Ishikawa (cell line): ENCODE data around the gene MKKS.

ENCODE experiments used
- EP300 ChIP-seq: IDR thresholded peaks from 2 replicates; pipeline ENCODE4 v1.6.1; 2012; ENCODE audit warnings: borderline replicate concordance
- RAD21 ChIP-seq: IDR thresholded peaks from 2 replicates; pipeline ENCODE4 v1.6.1; 2012; ENCODE audit warnings: low read depth
- TCF12 ChIP-seq: IDR thresholded peaks from 2 replicates; pipeline ENCODE4 v1.6.1; 2012; ENCODE audit warnings: low read depth
- TF ChIP-seq, protein P1 (sequence below): IDR thresholded peaks from 2 replicates; pipeline ENCODE4 v1.6.1; 2012
- TF ChIP-seq, protein P2 (sequence below): IDR thresholded peaks from 2 replicates; pipeline ENCODE4 v1.6.1; 2012; ENCODE audit warnings: low read depth, mild to moderate bottlenecking

DNA sequence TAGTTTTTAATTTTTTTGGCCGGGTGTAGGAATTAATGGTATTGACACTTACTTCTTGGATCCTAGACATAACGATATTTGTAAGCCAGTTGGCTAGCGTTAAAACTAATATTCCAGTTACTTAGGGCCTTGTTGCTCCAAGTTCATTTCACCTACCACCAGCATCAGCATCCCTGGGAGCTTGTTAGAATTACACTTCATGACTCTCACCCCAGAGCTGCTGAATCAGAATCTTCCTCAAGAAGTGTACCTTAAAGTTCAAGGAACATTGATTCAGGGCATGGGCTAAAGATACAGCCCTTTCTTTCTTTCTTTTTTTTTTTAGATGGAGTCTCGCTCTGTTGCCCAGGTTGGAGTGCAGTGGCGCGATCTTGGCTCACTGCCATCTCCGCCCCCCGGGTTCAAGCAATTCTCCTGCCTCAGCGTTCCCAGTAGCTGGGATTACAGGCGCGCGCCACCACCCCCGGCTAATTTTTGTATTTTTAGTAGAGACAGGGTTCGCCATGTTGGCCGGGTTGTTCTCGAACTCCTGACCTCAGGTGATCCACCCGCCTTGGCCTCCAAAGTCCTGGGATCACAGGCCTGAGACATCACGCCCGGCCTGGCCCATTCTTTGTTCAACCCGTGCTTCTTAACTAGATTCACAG lies 2.2 kb upstream of the MKKS start:
- TF ChIP-seq, protein P1, sequence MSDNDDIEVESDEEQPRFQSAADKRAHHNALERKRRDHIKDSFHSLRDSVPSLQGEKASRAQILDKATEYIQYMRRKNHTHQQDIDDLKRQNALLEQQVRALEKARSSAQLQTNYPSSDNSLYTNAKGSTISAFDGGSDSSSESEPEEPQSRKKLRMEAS, result no peak
- TF ChIP-seq EP300 (no peak), TCF12 (no peak), RAD21 (no peak)
- TF ChIP-seq, protein P2, sequence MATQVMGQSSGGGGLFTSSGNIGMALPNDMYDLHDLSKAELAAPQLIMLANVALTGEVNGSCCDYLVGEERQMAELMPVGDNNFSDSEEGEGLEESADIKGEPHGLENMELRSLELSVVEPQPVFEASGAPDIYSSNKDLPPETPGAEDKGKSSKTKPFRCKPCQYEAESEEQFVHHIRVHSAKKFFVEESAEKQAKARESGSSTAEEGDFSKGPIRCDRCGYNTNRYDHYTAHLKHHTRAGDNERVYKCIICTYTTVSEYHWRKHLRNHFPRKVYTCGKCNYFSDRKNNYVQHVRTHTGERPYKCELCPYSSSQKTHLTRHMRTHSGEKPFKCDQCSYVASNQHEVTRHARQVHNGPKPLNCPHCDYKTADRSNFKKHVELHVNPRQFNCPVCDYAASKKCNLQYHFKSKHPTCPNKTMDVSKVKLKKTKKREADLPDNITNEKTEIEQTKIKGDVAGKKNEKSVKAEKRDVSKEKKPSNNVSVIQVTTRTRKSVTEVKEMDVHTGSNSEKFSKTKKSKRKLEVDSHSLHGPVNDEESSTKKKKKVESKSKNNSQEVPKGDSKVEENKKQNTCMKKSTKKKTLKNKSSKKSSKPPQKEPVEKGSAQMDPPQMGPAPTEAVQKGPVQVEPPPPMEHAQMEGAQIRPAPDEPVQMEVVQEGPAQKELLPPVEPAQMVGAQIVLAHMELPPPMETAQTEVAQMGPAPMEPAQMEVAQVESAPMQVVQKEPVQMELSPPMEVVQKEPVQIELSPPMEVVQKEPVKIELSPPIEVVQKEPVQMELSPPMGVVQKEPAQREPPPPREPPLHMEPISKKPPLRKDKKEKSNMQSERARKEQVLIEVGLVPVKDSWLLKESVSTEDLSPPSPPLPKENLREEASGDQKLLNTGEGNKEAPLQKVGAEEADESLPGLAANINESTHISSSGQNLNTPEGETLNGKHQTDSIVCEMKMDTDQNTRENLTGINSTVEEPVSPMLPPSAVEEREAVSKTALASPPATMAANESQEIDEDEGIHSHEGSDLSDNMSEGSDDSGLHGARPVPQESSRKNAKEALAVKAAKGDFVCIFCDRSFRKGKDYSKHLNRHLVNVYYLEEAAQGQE, result no peak
